Coronary artery (tissue), 2 donors: ENCODE data around the gene SH3RF1.

ENCODE experiments used
- DNase-seq: peaks from one replicate; pipeline ENCODE4 v3.0.0-alpha.2; 2017; ENCODE audit warnings: low spot score
- H3K27ac ChIP-seq, 2 donors: fragments of 200-600 bp; sonication (generic); one replicate each; pipeline ENCODE4 v1.5.1; 2016 to 2019
- H3K4me3 ChIP-seq: fragments of 200-600 bp; sonication (generic); 2 replicates; pipeline ENCODE4 v1.5.1; 2016; ENCODE audit warnings: mild to moderate bottlenecking, moderate library complexity
- TF ChIP-seq, protein P1 (sequence below): fragments of 200-600 bp; sonication (generic); IDR thresholded peaks from one replicate; pipeline ENCODE4 v1.5.1; 2019; ENCODE audit warnings: antibody characterized with exemption

The SH3RF1 gene

GRCh38 chr4:169074117-169074516, 196.6 kb downstream of the SH3RF1 start:
- no peak for DNase-seq
- TF ChIP-seq, protein P1, sequence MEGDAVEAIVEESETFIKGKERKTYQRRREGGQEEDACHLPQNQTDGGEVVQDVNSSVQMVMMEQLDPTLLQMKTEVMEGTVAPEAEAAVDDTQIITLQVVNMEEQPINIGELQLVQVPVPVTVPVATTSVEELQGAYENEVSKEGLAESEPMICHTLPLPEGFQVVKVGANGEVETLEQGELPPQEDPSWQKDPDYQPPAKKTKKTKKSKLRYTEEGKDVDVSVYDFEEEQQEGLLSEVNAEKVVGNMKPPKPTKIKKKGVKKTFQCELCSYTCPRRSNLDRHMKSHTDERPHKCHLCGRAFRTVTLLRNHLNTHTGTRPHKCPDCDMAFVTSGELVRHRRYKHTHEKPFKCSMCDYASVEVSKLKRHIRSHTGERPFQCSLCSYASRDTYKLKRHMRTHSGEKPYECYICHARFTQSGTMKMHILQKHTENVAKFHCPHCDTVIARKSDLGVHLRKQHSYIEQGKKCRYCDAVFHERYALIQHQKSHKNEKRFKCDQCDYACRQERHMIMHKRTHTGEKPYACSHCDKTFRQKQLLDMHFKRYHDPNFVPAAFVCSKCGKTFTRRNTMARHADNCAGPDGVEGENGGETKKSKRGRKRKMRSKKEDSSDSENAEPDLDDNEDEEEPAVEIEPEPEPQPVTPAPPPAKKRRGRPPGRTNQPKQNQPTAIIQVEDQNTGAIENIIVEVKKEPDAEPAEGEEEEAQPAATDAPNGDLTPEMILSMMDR: no peak
- Histone ChIP-seq H3K4me3 (no peak overlapping the region), H3K27ac (no peak overlapping the region)

DNA sequence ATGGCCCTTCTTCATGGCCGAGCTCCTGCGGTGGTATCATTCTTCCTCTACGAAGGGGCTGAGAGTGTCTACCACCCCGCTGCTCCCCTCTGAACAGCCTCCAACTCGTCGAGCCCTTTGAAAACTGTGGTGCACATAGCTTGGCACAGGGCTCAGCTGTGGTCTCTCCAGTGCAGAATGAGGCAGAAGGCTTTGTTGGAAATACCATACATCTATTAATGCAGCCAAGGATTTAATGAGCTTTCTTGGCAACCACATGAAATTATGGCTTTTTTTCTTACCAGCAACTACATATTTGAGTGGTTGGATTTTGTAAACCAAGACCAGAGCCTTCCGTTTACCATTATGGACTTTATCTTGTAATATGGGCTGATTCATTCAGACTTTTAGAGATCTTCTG, 199.0 kb downstream of the SH3RF1 start:
- no peak for DNase-seq
- no peak overlapping the region for H3K27ac ChIP-seq
- TF ChIP-seq, protein P1: no peak
- no peak overlapping the region for H3K4me3 ChIP-seq

GRCh38 chr4:169070895-169071218, 199.9 kb downstream of the SH3RF1 start:
- TF ChIP-seq, protein P1: no peak
- Histone ChIP-seq H3K4me3 (no peak overlapping the region), H3K27ac (no peak overlapping the region)
- no peak for DNase-seq

DNA sequence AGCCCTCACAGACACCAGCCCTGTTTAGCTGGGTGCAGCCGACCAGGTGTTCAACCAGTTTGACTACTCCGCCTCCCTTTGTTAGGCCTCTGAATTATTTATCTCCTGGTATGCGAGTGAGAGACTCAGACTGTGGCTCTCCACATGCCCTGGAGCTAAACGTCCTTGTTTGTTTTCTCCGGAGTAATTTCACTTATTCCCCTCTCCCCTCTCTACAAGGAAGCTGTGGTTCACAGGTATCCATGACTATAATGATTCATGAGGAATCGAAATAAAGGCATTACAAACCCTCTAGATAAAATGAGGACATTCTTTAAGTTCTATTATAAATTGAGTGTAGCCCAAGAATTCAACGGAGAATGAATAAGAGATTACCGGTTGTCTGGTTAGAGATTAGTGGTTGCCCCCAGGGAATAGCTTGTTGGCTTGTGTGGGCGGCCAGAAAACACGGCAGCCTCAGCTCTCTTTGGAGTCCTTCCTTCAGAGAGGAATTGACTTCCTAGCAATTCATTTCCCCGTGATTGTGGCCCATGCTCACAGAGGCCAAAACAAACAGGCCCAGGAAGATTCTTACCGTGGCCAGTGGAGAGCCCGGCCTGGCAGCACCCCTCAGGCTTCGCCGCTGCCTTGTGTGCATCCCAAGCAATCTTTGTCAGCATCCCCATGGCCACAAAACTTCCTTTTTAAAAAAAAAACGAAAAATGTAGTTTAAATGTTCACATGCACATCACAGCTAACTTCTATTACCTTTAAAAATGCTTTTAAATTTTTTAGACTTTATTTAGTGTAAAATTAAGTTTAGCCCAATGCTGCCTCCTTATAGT, 200.5 kb downstream of the SH3RF1 start:
- Histone ChIP-seq H3K4me3 (no peak overlapping the region), H3K27ac (peak overlapping the region; percentile 18 to 27)
- TF ChIP-seq, protein P1: no peak
- no peak for DNase-seq

DNA sequence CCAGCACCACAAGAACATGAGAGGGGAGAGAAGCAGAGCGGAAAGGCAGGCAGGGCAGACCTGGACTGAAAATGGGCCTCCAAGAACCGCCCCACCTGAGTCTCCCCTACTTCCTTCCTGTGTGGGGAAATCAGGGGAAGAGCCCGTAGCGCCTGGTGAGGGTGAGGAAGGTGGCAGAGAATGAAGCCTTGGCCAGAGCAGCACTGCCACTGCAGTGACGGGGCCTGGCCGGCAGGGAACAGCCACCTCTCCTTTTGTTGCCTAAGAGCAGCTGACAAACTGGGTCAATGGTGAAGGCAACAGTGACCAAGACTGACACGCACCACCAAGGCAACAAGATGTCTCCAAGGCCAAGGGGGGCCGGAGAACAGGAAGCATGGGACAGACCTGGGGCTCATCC, 202.3 kb downstream of the SH3RF1 start:
- no peak overlapping the region for H3K4me3 ChIP-seq
- H3K27ac ChIP-seq: no peak overlapping the region
- TF ChIP-seq, protein P1: no peak
- DNase-seq: no peak

DNA sequence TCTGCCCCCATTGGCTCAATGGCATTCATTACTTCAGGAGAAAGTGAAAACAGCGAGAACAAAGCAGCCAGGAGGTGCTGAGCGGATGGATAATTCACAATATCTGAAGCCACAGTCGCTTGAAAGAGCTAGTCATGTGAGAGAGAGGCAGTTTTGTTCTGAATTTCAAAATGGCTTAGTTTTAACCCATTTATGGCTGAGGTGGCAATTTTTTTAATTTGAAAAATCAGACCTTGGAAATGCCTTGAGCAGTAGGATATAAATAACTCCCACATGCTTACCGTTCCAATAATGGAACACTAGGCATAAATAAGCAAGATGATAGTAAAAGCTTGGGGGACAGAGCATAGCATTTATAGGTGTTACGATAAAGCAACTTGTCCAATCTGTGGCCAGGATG, 203.8 kb downstream of the SH3RF1 start:
- Histone ChIP-seq H3K4me3 (no peak overlapping the region), H3K27ac (no peak overlapping the region)
- no peak for DNase-seq
- TF ChIP-seq, protein P1: no peak

GRCh38 chr4:169064296-169064695, 206.5 kb downstream of the SH3RF1 start:
- TF ChIP-seq, protein P1: no peak
- DNase-seq: no peak
- no peak overlapping the region for H3K4me3 ChIP-seq
- H3K27ac ChIP-seq: no peak overlapping the region
